Liver (tissue), 9 donors: Measurements from ENCODE around the gene MAMDC4. TPM values are rescaled to one million over a fixed set of nuclear protein-coding genes. Genes with fewer than 3 reads are reported as not detected.

Experiments
- DNase-seq: peaks from one replicate; pipeline ENCODE4 v3.0.0-alpha.2; 2017; ENCODE audit warnings: low spot score
- H3K27ac ChIP-seq, 2 donors: one replicate each; pipeline ENCODE4 v1.7.0; 2013; ENCODE audit warnings: inconsistent platforms in 2 of 2, low read length in 2 of 2, control low read depth in 1 of 2, low read depth in 1 of 2, mild to moderate bottlenecking in 1 of 2
- H3K27me3 ChIP-seq, 4 donors: one replicate each; pipeline versions ENCODE4 v1.6.1 to v1.7.0; 2013; ENCODE audit warnings: low read length in 3 of 4, inconsistent platforms in 1 of 4, mild to moderate bottlenecking in 1 of 4, moderate library complexity in 1 of 4; ENCODE audit not compliant: control insufficient read depth in 4 of 4, insufficient read depth in 4 of 4
- H3K36me3 ChIP-seq, 4 donors: one replicate each; pipeline versions ENCODE4 v1.6.1 to v1.7.0; 2013; ENCODE audit warnings: low read length in 3 of 4, mild to moderate bottlenecking in 3 of 4, low read depth in 1 of 4, moderate library complexity in 1 of 4; ENCODE audit not compliant: control insufficient read depth in 4 of 4, insufficient read depth in 3 of 4
- H3K4me1 ChIP-seq, 4 donors: one replicate each; pipeline versions ENCODE4 v1.6.1 to v1.7.0; 2013; ENCODE audit warnings: low read length in 3 of 4, mild to moderate bottlenecking in 3 of 4, moderate library complexity in 1 of 4; ENCODE audit not compliant: control insufficient read depth in 4 of 4, insufficient read depth in 4 of 4
- H3K4me3 ChIP-seq, 3 donors: one replicate each; pipeline versions ENCODE4 v1.6.1 to v1.7.0; 2013; ENCODE audit warnings: low read length in 3 of 3, control low read depth in 1 of 3, low read depth in 1 of 3, mild to moderate bottlenecking in 1 of 3
- H3K9ac ChIP-seq, 2 donors: one replicate each; pipeline ENCODE4 v1.7.0; 2013; ENCODE audit warnings: low read length in 2 of 2, mild to moderate bottlenecking in 2 of 2, moderate library complexity in 2 of 2, control low read depth in 1 of 2, low read depth in 1 of 2
- H3K9me3 ChIP-seq, 4 donors: one replicate each; pipeline versions ENCODE4 v1.6.1 to v1.7.0; 2013; ENCODE audit warnings: low read length in 3 of 4; ENCODE audit not compliant: control insufficient read depth in 4 of 4
- FOXA1 ChIP-seq: IDR thresholded peaks from 2 replicates; pipeline ENCODE4 v1.6.1; 2016; ENCODE audit warnings: antibody characterized with exemption
- FOXA2 ChIP-seq: IDR thresholded peaks from 2 replicates; pipeline ENCODE4 v1.6.1; 2016; ENCODE audit warnings: antibody characterized with exemption
- GABPA ChIP-seq, 2 donors: IDR thresholded peaks in 1 of 2; conservative IDR thresholded peaks in 1 of 2; 2 replicates each; pipeline ENCODE4 v1.6.1; 2016; ENCODE audit warnings: antibody characterized with exemption in 2 of 2, mild to moderate bottlenecking in 1 of 2, moderate library complexity in 1 of 2
- HNF4A ChIP-seq, 2 donors: conservative IDR thresholded peaks; 2 replicates each; pipeline ENCODE4 v1.6.1; 2016; ENCODE audit warnings: antibody characterized with exemption in 2 of 2, mild to moderate bottlenecking in 2 of 2
- HNF4G ChIP-seq: IDR thresholded peaks from 2 replicates; pipeline ENCODE4 v1.6.1; 2016; ENCODE audit warnings: antibody characterized with exemption
- JUND ChIP-seq, 2 donors: IDR thresholded peaks; 2 replicates each; pipeline ENCODE4 v1.6.1; 2016; ENCODE audit warnings: antibody characterized with exemption in 2 of 2
- NR2F2 ChIP-seq: IDR thresholded peaks from 2 replicates; pipeline ENCODE4 v1.6.1; 2016; ENCODE audit warnings: antibody characterized with exemption
- RAD21 ChIP-seq, 2 donors: IDR thresholded peaks; 2 replicates each; pipeline ENCODE4 v1.6.1; 2016; ENCODE audit warnings: antibody characterized with exemption in 2 of 2, mild to moderate bottlenecking in 2 of 2
- RXRA ChIP-seq, 2 donors: IDR thresholded peaks; 2 replicates each; pipeline ENCODE4 v1.6.1; 2017 to 2018; ENCODE audit warnings: antibody characterized with exemption in 2 of 2, mild to moderate bottlenecking in 1 of 2
- SP1 ChIP-seq: IDR thresholded peaks from 2 replicates; pipeline ENCODE4 v1.6.1; 2018; ENCODE audit warnings: antibody characterized with exemption, mild to moderate bottlenecking
- TAF1 ChIP-seq: conservative IDR thresholded peaks from 2 replicates; pipeline ENCODE4 v1.6.1; 2016; ENCODE audit warnings: antibody characterized with exemption, mild to moderate bottlenecking
- YY1 ChIP-seq: IDR thresholded peaks from 2 replicates; pipeline ENCODE4 v1.6.1; 2016; ENCODE audit warnings: antibody characterized with exemption, mild to moderate bottlenecking
- WGBS: extraction: QIAGEN DNeasy Blood & Tissue Kit; methylation state at CpG from one replicate; pipeline ENCODE4 v1.1.7; 2013; 5-methylcytosine and 5-hydroxymethylcytosine counted together
- polyA plus RNA-seq, 2 donors: library from polyadenylated mRNA; stranded (reverse) in 1 of 2; unstranded in 1 of 2; fragments of 200-250 nt in 1 of 2; fragments of >200 nt in 1 of 2; fragmentation: Nextera tagmentation in 1 of 2; extraction: Ambion mirVana in 1 of 2; gene quantifications; one replicate each; pipeline versions ENCODE4 v1.2.1 to v1.2.3, GENCODE V29; 2013 to 2015
- total RNA-seq, 2 donors: library from RNA; depleted of rRNA; stranded (reverse); fragments of >200 nt; gene quantifications; one replicate each; pipeline ENCODE4 v1.2.3, GENCODE V29; 2014
- TF ChIP-seq, protein P1 (sequence below): IDR thresholded peaks from 2 replicates; pipeline ENCODE4 v1.6.1; 2016; ENCODE audit warnings: antibody characterized with exemption
- TF ChIP-seq, protein P2 (sequence below): IDR thresholded peaks from 2 replicates; pipeline ENCODE4 v1.6.1; 2016; ENCODE audit warnings: antibody characterized with exemption
- TF ChIP-seq, protein P3 (sequence below): IDR thresholded peaks from 2 replicates; pipeline ENCODE4 v1.6.1; 2016; ENCODE audit warnings: antibody characterized with exemption
- TF ChIP-seq, protein P4 (sequence below): fragments of 150-350 bp; IDR thresholded peaks from 2 replicates; pipeline ENCODE4 v1.5.1; 2017; ENCODE audit warnings: improper control_type of control experiment, low read depth, low read length; ENCODE audit not compliant: missing input control
- donor health status: healthy.
- donor health status: healthy.
- donor health status: healthy.
- donor health status: healthy.
- donor health status: healthy.

MAMDC4 gene
- total and polyA plus RNA-seq, 4 donors, result 2.4 to 8.1 (median 3.9) TPM

DNA sequence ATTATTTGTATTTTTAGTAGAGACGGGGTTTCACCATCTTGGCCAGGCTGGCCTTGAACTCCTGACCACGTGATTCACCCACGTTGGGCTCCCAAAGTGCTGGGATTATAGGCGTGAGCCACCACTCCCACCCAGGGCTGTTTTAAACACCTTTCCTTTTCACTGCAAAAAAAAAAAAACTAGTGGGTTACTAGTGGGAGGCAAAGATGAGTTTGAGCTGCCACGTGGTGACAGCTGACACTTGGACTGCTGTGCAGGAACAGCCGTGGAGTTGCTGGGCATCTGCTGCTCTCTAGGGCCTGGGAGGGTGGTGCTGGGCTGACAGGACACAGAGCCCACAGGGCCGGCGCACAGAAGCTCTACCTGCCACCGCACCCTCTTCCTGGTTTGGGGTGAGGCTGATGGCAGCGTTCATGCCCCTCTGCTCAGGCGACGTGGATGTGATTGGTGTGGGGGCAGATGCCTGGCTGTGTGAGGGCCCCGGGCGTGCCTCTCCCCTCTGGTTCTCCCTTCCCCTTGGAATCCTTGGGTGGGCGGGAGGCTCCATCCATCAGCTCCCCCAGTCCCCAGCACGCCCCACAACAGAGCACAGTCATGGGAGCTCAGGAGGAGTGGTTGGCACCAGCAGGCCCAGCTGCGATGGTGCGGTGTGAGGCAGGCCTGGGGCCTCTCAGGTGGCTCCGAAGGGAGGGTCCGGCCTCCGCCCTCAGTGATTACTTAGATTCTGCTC, 27.5 kb upstream of the MAMDC4 start:
- H3K27me3 ChIP-seq, result no peaks in the 10 kb centered on the region
- H3K36me3 ChIP-seq, result peaks cover 5 to 45% (median 12%) of the 10 kb centered on the region in 4 donors
- TF ChIP-seq HNF4A (conservative IDR thresholded peaks at IDR 0.05), result no peak
- TF ChIP-seq RAD21 (IDR thresholded peaks at IDR 0.05), result no peak
- TF ChIP-seq YY1, result no peak
- no peak for TF ChIP-seq JUND (IDR thresholded peaks at IDR 0.05)
- no peak for TF ChIP-seq HNF4G
- no peak for TF ChIP-seq GABPA (IDR thresholded peaks at IDR 0.05 in 1 of 2, conservative IDR thresholded peaks at IDR 0.05 in 1 of 2)
- TF ChIP-seq, protein P1, sequence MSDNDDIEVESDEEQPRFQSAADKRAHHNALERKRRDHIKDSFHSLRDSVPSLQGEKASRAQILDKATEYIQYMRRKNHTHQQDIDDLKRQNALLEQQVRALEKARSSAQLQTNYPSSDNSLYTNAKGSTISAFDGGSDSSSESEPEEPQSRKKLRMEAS, result no peak
- TF ChIP-seq TAF1, result no peak
- no peaks in the 10 kb centered on the region for H3K4me1 ChIP-seq
- no peak overlapping the region for H3K4me3 ChIP-seq
- no peak overlapping the region for H3K27ac ChIP-seq
- DNase-seq, result no peak
- H3K9me3 ChIP-seq, result no peaks in the 10 kb centered on the region
- WGBS, result 91% methylated on average over 21 of the region's 21 CpGs
- no peak overlapping the region for H3K9ac ChIP-seq

DNA sequence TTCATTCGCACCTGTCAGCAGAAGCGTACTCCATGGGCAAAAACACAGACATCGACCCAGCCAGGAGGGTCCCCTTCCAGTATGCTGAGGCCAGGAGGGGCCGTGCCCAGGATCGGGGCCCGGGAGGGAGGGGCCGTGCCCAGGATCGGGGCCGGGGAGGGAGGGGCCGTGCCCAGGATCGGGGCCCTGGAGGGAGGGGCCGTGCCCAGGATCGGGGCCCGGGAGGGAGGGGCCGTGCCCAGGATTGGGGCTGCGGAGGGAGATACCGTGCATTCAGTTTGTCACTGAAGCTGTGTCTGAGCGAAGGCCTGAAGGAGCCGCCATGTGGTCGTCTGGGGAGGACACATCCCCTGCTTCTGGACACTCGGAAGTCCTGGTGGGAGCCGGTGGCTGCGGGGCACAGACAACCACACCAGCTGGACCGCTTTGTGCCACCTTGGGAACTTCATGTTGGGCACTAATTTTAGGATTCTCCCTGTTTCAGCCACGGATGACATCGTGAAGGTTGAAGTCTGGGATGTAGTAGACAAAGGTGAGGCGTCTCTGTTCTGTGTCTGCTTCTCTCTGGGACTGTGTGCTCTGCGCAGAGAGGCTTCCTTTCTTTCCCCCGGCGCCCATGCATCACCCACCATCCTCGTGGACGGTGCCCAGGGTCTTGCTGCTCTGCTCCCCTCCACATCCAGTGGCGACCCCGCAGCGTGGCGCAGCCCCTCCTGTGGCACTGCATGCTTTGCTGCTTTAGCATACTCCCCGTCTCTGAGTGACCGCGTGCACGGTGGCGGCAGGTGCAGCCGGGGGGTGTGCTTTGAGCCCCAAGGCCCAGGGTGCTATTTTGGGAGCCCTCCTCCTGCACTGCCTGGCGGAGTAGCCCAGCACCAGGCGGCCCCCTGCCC, 26.6 kb upstream of the MAMDC4 start:
- Histone ChIP-seq H3K4me3 (no peak overlapping the region), H3K4me1 (no peaks in the 10 kb centered on the region), H3K27ac (no peak overlapping the region), H3K27me3 (no peaks in the 10 kb centered on the region), H3K9me3 (no peaks in the 10 kb centered on the region), H3K36me3 (peaks cover 5 to 52% (median 17%) of the 10 kb centered on the region in 4 donors), H3K9ac (no peak overlapping the region)
- WGBS, result 95% methylated on average over 44 of the region's 44 CpGs
- TF ChIP-seq HNF4G (no peak), RAD21 (IDR thresholded peaks at IDR 0.05) (no peak), TAF1 (no peak), JUND (IDR thresholded peaks at IDR 0.05) (no peak), YY1 (no peak), FOXA1 (no peak), RXRA (IDR thresholded peaks at IDR 0.05) (no peak), HNF4A (conservative IDR thresholded peaks at IDR 0.05) (no peak), NR2F2 (no peak), SP1 (no peak), FOXA2 (no peak)
- TF ChIP-seq, protein P2, sequence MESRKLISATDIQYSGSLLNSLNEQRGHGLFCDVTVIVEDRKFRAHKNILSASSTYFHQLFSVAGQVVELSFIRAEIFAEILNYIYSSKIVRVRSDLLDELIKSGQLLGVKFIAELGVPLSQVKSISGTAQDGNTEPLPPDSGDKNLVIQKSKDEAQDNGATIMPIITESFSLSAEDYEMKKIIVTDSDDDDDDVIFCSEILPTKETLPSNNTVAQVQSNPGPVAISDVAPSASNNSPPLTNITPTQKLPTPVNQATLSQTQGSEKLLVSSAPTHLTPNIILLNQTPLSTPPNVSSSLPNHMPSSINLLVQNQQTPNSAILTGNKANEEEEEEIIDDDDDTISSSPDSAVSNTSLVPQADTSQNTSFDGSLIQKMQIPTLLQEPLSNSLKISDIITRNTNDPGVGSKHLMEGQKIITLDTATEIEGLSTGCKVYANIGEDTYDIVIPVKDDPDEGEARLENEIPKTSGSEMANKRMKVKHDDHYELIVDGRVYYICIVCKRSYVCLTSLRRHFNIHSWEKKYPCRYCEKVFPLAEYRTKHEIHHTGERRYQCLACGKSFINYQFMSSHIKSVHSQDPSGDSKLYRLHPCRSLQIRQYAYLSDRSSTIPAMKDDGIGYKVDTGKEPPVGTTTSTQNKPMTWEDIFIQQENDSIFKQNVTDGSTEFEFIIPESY, result no peak
- TF ChIP-seq, protein P3, sequence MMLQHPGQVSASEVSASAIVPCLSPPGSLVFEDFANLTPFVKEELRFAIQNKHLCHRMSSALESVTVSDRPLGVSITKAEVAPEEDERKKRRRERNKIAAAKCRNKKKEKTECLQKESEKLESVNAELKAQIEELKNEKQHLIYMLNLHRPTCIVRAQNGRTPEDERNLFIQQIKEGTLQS, result no peak
- TF ChIP-seq, protein P1, result no peak
- TF ChIP-seq, protein P4, sequence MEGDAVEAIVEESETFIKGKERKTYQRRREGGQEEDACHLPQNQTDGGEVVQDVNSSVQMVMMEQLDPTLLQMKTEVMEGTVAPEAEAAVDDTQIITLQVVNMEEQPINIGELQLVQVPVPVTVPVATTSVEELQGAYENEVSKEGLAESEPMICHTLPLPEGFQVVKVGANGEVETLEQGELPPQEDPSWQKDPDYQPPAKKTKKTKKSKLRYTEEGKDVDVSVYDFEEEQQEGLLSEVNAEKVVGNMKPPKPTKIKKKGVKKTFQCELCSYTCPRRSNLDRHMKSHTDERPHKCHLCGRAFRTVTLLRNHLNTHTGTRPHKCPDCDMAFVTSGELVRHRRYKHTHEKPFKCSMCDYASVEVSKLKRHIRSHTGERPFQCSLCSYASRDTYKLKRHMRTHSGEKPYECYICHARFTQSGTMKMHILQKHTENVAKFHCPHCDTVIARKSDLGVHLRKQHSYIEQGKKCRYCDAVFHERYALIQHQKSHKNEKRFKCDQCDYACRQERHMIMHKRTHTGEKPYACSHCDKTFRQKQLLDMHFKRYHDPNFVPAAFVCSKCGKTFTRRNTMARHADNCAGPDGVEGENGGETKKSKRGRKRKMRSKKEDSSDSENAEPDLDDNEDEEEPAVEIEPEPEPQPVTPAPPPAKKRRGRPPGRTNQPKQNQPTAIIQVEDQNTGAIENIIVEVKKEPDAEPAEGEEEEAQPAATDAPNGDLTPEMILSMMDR, result no peak
- no peak for DNase-seq
